Measurements from ENCODE around the gene CYS1.

- TF ChIP-seq CTCF (IDR thresholded peaks at IDR 0.05; ENCODE audit: insufficient read depth, low read length, poor library complexity, severe bottlenecking), result no peak
- TF ChIP-seq EZH2phosphoT487 (conservative IDR thresholded peaks at IDR 0.05; ENCODE audit: low read length), result no peak
Measured at GRCh38 chr2:10016802-10017258, 63.4 kb downstream of the CYS1 start.
